ENCODE results near the gene EIF4A2. TPM values are rescaled to one million over a fixed set of nuclear protein-coding genes. Genes with fewer than 3 reads are reported as not detected.

EIF4A2 gene
- 498 and 504 TPM in 2 replicates for total RNA-seq
- long read RNA-seq, transcript EIF4A2-207 (10 exons, 1,729 nt) = minor isoform, 69 of 3,726 reads
- long read RNA-seq, transcript EIF4A2-205 (11 exons, 1,889 nt) = minor isoform, 725 of 3,726 reads
- long read RNA-seq, transcript EIF4A2-203 (10 exons, 1,751 nt) = minor isoform, 213 of 3,726 reads
- long read RNA-seq, transcript EIF4A2-201 (11 exons, 1,919 nt) = major isoform, 2,005 of 3,726 reads
- long read RNA-seq, partial matches to known transcripts = 230 of 3,726 reads
- long read RNA-seq, other reads (novel, unspliced or antisense) = 420 of 3,726 reads

- H3K9me3 Mint-ChIP-seq (ENCODE audit: low read depth) = no peaks in the 10 kb centered on the region
- no peak for TF ChIP-seq CTCF (IDR thresholded peaks at IDR 0.05; ENCODE audit: unreplicated experiment)
- peak within 1 kb of the TSS; percentile 100 for H3K27ac Mint-ChIP-seq
- peak within 1 kb of the TSS; percentile 99 for H3K4me3 Mint-ChIP-seq (ENCODE audit: low read depth)
- H3K36me3 Mint-ChIP-seq (ENCODE audit: insufficient read depth) = peaks cover 40% of the 10 kb centered on the region
- peak; percentile 80 for DNase-seq (ENCODE audit: low spot score, unreplicated experiment)
- peaks cover 33% of the 10 kb centered on the region for H3K4me1 Mint-ChIP-seq (ENCODE audit: low read depth)
- peaks cover 17% of the 10 kb centered on the region for H3K27me3 Mint-ChIP-seq
Observed at GRCh38 chr3:186783058-186783730, at the start of gene EIF4A2. TSS of gene EIF4A2 (plus strand) at chr3:186783577. CDS start at chr3:186783611, 34 bp downstream.

- Mint-ChIP-seq H3K4me1 (ENCODE audit: low read depth) (peaks cover 19% of the 10 kb centered on the region), H3K36me3 (ENCODE audit: insufficient read depth) (no peaks in the 10 kb centered on the region), H3K27ac (no peak overlapping the region), H3K4me3 (ENCODE audit: low read depth) (no peak overlapping the region), H3K9me3 (ENCODE audit: low read depth) (peaks cover 4% of the 10 kb centered on the region), H3K27me3 (peaks cover 9% of the 10 kb centered on the region)
- no peak for TF ChIP-seq CTCF (IDR thresholded peaks at IDR 0.05; ENCODE audit: unreplicated experiment)
- no peak for DNase-seq (ENCODE audit: low spot score, unreplicated experiment)
Observed at GRCh38 chr3:186742618-186743380, 40.6 kb upstream of the EIF4A2 start.

GRCh38 chr3:186743666-186744065, 39.7 kb upstream of the EIF4A2 start:
- TF ChIP-seq CTCF (IDR thresholded peaks at IDR 0.05; ENCODE audit: unreplicated experiment) = no peak
- no peak for DNase-seq (ENCODE audit: low spot score, unreplicated experiment)
- no peak overlapping the region for H3K27ac Mint-ChIP-seq
- H3K4me1 Mint-ChIP-seq (ENCODE audit: low read depth) = peaks cover 19% of the 10 kb centered on the region
- H3K27me3 Mint-ChIP-seq = peaks cover 9% of the 10 kb centered on the region
- peaks cover 4% of the 10 kb centered on the region for H3K9me3 Mint-ChIP-seq (ENCODE audit: low read depth)
- no peak overlapping the region for H3K4me3 Mint-ChIP-seq (ENCODE audit: low read depth)
- no peaks in the 10 kb centered on the region for H3K36me3 Mint-ChIP-seq (ENCODE audit: insufficient read depth)

- H3K9me3 Mint-ChIP-seq (ENCODE audit: low read depth) = peaks cover 4% of the 10 kb centered on the region
- H3K27ac Mint-ChIP-seq = peak overlapping the region; percentile 37
- H3K36me3 Mint-ChIP-seq (ENCODE audit: insufficient read depth) = no peaks in the 10 kb centered on the region
- no peak for DNase-seq (ENCODE audit: low spot score, unreplicated experiment)
- no peaks in the 10 kb centered on the region for H3K27me3 Mint-ChIP-seq
- no peak for TF ChIP-seq CTCF (IDR thresholded peaks at IDR 0.05; ENCODE audit: unreplicated experiment)
- no peak overlapping the region for H3K4me3 Mint-ChIP-seq (ENCODE audit: low read depth)
- peaks cover 19% of the 10 kb centered on the region for H3K4me1 Mint-ChIP-seq (ENCODE audit: low read depth)
Observed at GRCh38 chr3:186746008-186746407, 37.4 kb upstream of the EIF4A2 start.

GRCh38 chr3:186750316-186750715, 33.1 kb upstream of the EIF4A2 start:
- TF ChIP-seq CTCF (IDR thresholded peaks at IDR 0.05; ENCODE audit: unreplicated experiment) = no peak

More at GRCh38 chr3:186750316-186750715, 33.1 kb upstream of the EIF4A2 start:
- no peak overlapping the region for H3K4me3 Mint-ChIP-seq (ENCODE audit: low read depth)
- H3K4me1 Mint-ChIP-seq (ENCODE audit: low read depth) = peaks cover 3% of the 10 kb centered on the region
- peaks cover 8% of the 10 kb centered on the region for H3K27me3 Mint-ChIP-seq
- H3K9me3 Mint-ChIP-seq (ENCODE audit: low read depth) = peaks cover 4% of the 10 kb centered on the region
- no peak overlapping the region for H3K27ac Mint-ChIP-seq
- DNase-seq (ENCODE audit: low spot score, unreplicated experiment) = no peak
- H3K36me3 Mint-ChIP-seq (ENCODE audit: insufficient read depth) = no peaks in the 10 kb centered on the region
